Stimulated activated effector memory CD8-positive, alpha-beta T cell treated with anti-CD3 and anti-CD28 coated beads, Interleukin-12 subunit alpha, Interleukin-12 subunit beta, amount 100 ng/mL, for 72 hours (primary cell): ENCODE results near the gene PIP5K1B.
A peak's percentile ranks its signal among the peaks of the same experiment; 100 is the strongest.
"Not testable (repeated sequence)": the region's sequence is repeated elsewhere in the genome, so short reads cannot be mapped to it uniquely, and the experiment has no call there.

ENCODE experiments used
- ATAC-seq: fragments of 150-1000 bp; cut with Tn5 transposase; 2 replicates; pipeline ENCODE4 v1.10.0; 2021
- DNase-seq, 2 donors: peaks; one replicate each; pipeline ENCODE4 v3.0.0; 2021 to 2022; ENCODE audit warnings: low spot score in 2 of 2
- H3K27ac Mint-ChIP-seq: one replicate; pipeline ENCODE4 v1.8.0; 2022; ENCODE audit warnings: mild to moderate bottlenecking, mixed read lengths
- H3K36me3 Mint-ChIP-seq: one replicate; pipeline ENCODE4 v1.8.0; 2022; ENCODE audit warnings: mild to moderate bottlenecking, mixed read lengths
- H3K4me1 Mint-ChIP-seq: one replicate; pipeline ENCODE4 v1.8.0; 2022; ENCODE audit warnings: mixed read lengths
- H3K4me3 Mint-ChIP-seq: one replicate; pipeline ENCODE4 v1.8.0; 2022; ENCODE audit warnings: mild to moderate bottlenecking, mixed read lengths
- H3K9me3 Mint-ChIP-seq: one replicate; pipeline ENCODE4 v1.8.0; 2022; ENCODE audit warnings: mixed read lengths

Gene PIP5K1B

GRCh38 chr9:69035438-69036308, 330.6 kb downstream of the PIP5K1B start, which contains the start of gene FXN:
Gene FXN, plus strand, starts transcription at chr9:69035752. Its CDS starts 31 bp downstream, at chr9:69035783.
- H3K4me1 Mint-ChIP-seq: peaks cover 12% of the 10 kb centered on the region
- H3K4me3 Mint-ChIP-seq: peak within 1 kb of the TSS; percentile 97
- peaks cover 10% of the 10 kb centered on the region for H3K36me3 Mint-ChIP-seq
- H3K27ac Mint-ChIP-seq: peak within 1 kb of the TSS; percentile 94
- H3K9me3 Mint-ChIP-seq: no peaks in the 10 kb centered on the region
- ATAC-seq: peak; percentile 95
- DNase-seq: peak; percentile 87 to 91

DNA sequence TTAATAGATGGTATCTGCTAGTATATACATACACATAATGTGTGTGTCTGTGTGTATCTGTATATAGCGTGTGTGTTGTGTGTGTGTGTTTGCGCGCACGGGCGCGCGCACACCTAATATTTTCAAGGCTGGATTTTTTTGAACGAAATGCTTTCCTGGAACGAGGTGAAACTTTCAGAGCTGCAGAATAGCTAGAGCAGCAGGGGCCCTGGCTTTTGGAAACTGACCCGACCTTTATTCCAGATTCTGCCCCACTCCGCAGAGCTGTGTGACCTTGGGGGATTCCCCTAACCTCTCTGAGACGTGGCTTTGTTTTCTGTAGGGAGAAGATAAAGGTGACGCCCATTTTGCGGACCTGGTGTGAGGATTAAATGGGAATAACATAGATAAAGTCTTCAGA, 331.3 kb downstream of the PIP5K1B start:
- DNase-seq (peak in 1 of 2 donors; percentile 55), ATAC-seq (peak; percentile 43)
- peak overlapping the region; percentile 94 for H3K27ac Mint-ChIP-seq
- peaks cover 17% of the 10 kb centered on the region for H3K4me1 Mint-ChIP-seq
- peaks cover 10% of the 10 kb centered on the region for H3K36me3 Mint-ChIP-seq
- no peaks in the 10 kb centered on the region for H3K9me3 Mint-ChIP-seq
- H3K4me3 Mint-ChIP-seq: peak overlapping the region; percentile 97

GRCh38 chr9:69036799-69037198, 331.8 kb downstream of the PIP5K1B start:
- Mint-ChIP-seq H3K36me3 (peaks cover 10% of the 10 kb centered on the region), H3K4me3 (peak overlapping the region; percentile 97), H3K9me3 (no peaks in the 10 kb centered on the region), H3K27ac (peak overlapping the region; percentile 94), H3K4me1 (peaks cover 18% of the 10 kb centered on the region)
- DNase-seq (no peak), ATAC-seq (no peak)

- peaks cover 32% of the 10 kb centered on the region for H3K4me1 Mint-ChIP-seq
- no peaks in the 10 kb centered on the region for H3K9me3 Mint-ChIP-seq
- ATAC-seq: no peak
- no peak overlapping the region for H3K4me3 Mint-ChIP-seq
- peaks cover 10% of the 10 kb centered on the region for H3K36me3 Mint-ChIP-seq
- no peak overlapping the region for H3K27ac Mint-ChIP-seq
- DNase-seq: no peak
Observed at GRCh38 chr9:69040646-69041045, 335.6 kb downstream of the PIP5K1B start.

- Mint-ChIP-seq H3K27ac (peak overlapping the region; percentile 92), H3K36me3 (peaks cover 20% of the 10 kb centered on the region), H3K4me3 (no peak overlapping the region), H3K4me1 (peaks cover 25% of the 10 kb centered on the region), H3K9me3 (no peaks in the 10 kb centered on the region)
- ATAC-seq (peak; percentile 65), DNase-seq (no peak)
Observed at GRCh38 chr9:69044240-69045219, 339.5 kb downstream of the PIP5K1B start.

DNA sequence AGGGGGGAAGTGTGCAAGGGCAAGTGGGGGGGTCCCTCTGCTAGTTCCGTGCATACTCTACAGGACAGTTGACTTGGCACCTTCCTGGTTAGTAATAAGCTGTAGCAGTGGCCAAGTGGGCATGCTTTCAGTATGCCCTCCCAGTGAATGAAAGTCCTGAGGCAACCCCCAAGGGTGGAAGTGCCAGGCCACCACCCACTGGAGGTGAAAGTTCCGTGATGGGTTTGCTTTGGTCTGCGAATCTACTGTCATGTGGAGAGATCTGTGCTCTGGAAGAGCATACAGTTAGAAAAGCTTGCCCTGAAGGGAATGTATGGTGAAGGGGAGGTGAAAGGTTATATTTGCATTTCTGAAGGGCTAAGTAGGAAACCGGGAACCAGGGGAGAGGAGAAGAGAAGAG, 340.8 kb downstream of the PIP5K1B start:
- Mint-ChIP-seq H3K27ac (no peak overlapping the region), H3K9me3 (no peaks in the 10 kb centered on the region), H3K4me3 (no peak overlapping the region), H3K36me3 (peaks cover 20% of the 10 kb centered on the region), H3K4me1 (peaks cover 25% of the 10 kb centered on the region)
- no peak for ATAC-seq
- no peak for DNase-seq

DNA sequence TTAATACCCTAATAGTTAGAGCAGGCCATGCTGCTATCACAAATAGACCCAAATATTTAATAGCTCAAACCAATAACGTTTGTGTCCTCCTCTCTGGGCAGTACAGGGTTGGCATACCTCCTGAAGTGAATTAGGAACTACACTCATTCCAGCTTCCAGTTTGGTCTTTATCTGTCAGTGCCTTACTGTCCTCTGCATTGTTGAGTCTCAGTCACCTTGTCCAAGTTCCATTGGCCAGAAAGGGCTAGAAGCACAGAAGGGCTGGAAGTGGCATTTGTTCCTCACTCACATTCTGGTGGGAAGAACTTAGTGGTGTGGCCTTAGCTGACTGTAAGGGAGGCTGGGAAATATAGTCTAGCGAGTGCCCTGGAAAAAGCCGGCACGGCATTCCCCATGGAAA, 341.7 kb downstream of the PIP5K1B start:
- Mint-ChIP-seq H3K9me3 (no peaks in the 10 kb centered on the region), H3K4me3 (no peak overlapping the region), H3K27ac (no peak overlapping the region), H3K4me1 (peaks cover 20% of the 10 kb centered on the region), H3K36me3 (peaks cover 28% of the 10 kb centered on the region)
- DNase-seq (no peak), ATAC-seq (no peak)

DNA sequence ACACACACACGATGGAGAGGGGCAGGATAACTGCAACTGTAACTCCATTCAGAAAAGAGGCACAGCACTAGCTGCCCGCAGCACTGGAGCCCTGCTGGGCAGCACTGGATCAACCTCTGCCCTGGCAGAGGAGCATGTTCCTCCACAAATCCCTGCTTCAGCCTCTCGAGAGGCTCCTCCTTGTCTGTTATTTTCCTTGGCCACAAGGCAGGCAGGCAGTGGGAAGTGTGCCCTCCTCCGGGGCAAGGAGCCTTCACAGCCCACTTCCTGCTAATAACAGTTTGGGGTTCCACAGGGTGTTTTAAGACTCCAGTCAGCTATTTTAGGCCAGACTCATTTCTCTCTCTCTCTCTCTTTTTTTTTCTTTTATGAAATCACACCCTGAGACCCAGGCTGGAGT, 342.3 kb downstream of the PIP5K1B start:
- Mint-ChIP-seq H3K9me3 (no peaks in the 10 kb centered on the region), H3K4me3 (no peak overlapping the region), H3K36me3 (peaks cover 34% of the 10 kb centered on the region), H3K27ac (peak overlapping the region; percentile 40), H3K4me1 (peaks cover 20% of the 10 kb centered on the region)
- DNase-seq (no peak), ATAC-seq (no peak)

DNA sequence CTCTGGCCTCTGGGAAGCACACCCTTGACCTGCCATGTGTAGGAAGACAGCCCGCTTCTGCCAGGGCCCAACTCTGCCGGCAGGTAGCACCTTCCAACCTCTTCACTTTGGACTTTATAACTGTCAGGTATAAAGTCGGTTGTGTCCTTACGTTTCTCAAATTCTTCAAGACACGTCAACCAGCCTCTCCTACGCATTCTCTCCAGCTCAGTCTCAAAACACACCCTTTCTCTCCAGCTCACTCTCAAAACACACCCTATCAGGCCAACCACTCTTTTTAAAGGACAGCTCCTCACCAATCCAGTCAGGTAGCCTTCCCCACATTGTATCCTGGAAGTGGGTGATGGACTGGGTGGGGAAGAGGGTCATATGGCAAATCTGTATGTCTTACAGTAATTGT, 344.1 kb downstream of the PIP5K1B start:
- Mint-ChIP-seq H3K27ac (no peak overlapping the region), H3K4me3 (no peak overlapping the region), H3K4me1 (peaks cover 13% of the 10 kb centered on the region), H3K9me3 (no peaks in the 10 kb centered on the region), H3K36me3 (peaks cover 45% of the 10 kb centered on the region)
- DNase-seq (no peak), ATAC-seq (no peak)

GRCh38 chr9:69050936-69051335, 345.9 kb downstream of the PIP5K1B start:
- not testable (repeated sequence) for H3K9me3 Mint-ChIP-seq, ATAC-seq, DNase-seq, H3K4me1 Mint-ChIP-seq, H3K27ac Mint-ChIP-seq, H3K4me3 Mint-ChIP-seq
- H3K36me3 Mint-ChIP-seq: peaks cover 56% of the 10 kb centered on the region

DNA sequence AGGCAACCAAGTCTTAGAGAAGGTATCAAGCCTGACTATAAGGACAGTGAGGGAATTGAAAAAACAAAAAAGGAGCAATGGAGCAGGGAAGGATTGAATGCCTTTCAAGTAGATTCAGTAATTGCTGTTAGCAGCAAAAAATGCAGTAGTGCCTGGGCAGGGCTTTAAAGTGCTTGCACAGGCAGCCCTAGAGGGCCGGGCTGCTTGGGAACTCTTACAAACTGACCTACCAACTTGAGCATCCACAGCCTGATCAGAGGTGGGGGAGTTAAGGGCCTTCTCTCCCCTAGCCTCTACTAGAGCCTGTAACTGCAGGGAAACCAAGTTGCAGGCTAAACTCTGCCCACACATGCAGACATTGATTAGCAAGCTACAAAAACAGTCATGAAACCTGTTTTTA, 349.9 kb downstream of the PIP5K1B start:
- DNase-seq (no peak), ATAC-seq (no peak)
- H3K4me1 Mint-ChIP-seq: no peaks in the 10 kb centered on the region
- peaks cover 72% of the 10 kb centered on the region for H3K36me3 Mint-ChIP-seq
- H3K9me3 Mint-ChIP-seq: no peaks in the 10 kb centered on the region
- H3K4me3 Mint-ChIP-seq: no peak overlapping the region
- peak overlapping the region; percentile 9 for H3K27ac Mint-ChIP-seq

GRCh38 chr9:69056191-69056815, 351.3 kb downstream of the PIP5K1B start:
- ATAC-seq (no peak), DNase-seq (no peak)
- Mint-ChIP-seq H3K4me1 (peaks cover 6% of the 10 kb centered on the region), H3K9me3 (no peaks in the 10 kb centered on the region), H3K36me3 (peaks cover 70% of the 10 kb centered on the region), H3K27ac (no peak overlapping the region), H3K4me3 (no peak overlapping the region)

GRCh38 chr9:69058101-69058500, 353.1 kb downstream of the PIP5K1B start:
- H3K4me1 Mint-ChIP-seq: peaks cover 6% of the 10 kb centered on the region
- no peaks in the 10 kb centered on the region for H3K9me3 Mint-ChIP-seq
- peak overlapping the region; percentile 65 for H3K27ac Mint-ChIP-seq
- peaks cover 56% of the 10 kb centered on the region for H3K36me3 Mint-ChIP-seq
- ATAC-seq (no peak), DNase-seq (no peak)
- no peak overlapping the region for H3K4me3 Mint-ChIP-seq
